Prostate gland (tissue), 2 donors: ENCODE measurements around the gene EWSR1. TPM values are rescaled to one million over a fixed set of nuclear protein-coding genes. Genes with fewer than 3 reads are reported as not detected.

Source experiments
- DNase-seq: peaks from one replicate; pipeline ENCODE4 v3.0.0-alpha.2; 2019; ENCODE audit warnings: low spot score
- H3K27ac ChIP-seq, 2 donors: fragments of 200-600 bp; sonication (generic); 2 replicates each; pipeline ENCODE4 v1.5.1; 2017 to 2019
- H3K27me3 ChIP-seq: fragments of 200-600 bp; sonication (generic); replicated peaks from 2 replicates; pipeline ENCODE4 v1.5.1; 2019; ENCODE audit not compliant: insufficient read depth
- H3K36me3 ChIP-seq, 2 donors: fragments of 200-600 bp; sonication (generic); 1 replicate in 1 of 2; 2 replicates in 1 of 2; pipeline versions ENCODE4 v1.5.1 to v1.8.1; 2017 to 2019
- H3K4me1 ChIP-seq: fragments of 200-600 bp; sonication (generic); replicated peaks from 2 replicates; pipeline ENCODE4 v1.5.1; 2019
- H3K4me3 ChIP-seq, 2 donors: fragments of 200-600 bp; sonication (generic); 2 replicates each; pipeline ENCODE4 v1.5.1; 2017 to 2019
- H3K9me3 ChIP-seq: fragments of 200-600 bp; sonication (generic); 2 replicates; pipeline ENCODE4 v1.5.1; 2017
- POLR2A ChIP-seq: fragments of 450-650 bp; IDR thresholded peaks from one replicate; pipeline ENCODE4 v1.6.1; 2016; ENCODE audit warnings: antibody characterized with exemption, mild to moderate bottlenecking
- POLR2AphosphoS5 ChIP-seq: sonication (generic); formaldehyde crosslinking; IDR thresholded peaks from one replicate; pipeline ENCODE4 v1.6.1; 2017; ENCODE audit warnings: antibody characterized with exemption
- WGBS: methylation state at CpG from one replicate; pipeline ENCODE4 v1.1.5; 2018; 5-methylcytosine and 5-hydroxymethylcytosine counted together
- intact Hi-C: fragments of 100-400 bp; cut with DNase I; formaldehyde crosslinking; loops from one replicate; pipeline ENCODE4 v1.14.2; 2022
- total RNA-seq, 2 donors: library from RNA; depleted of rRNA; stranded (reverse); fragments of >200 nt; gene quantifications; one replicate each; pipeline ENCODE4 v1.1.0, GENCODE V29; 2016
- TF ChIP-seq, protein P1 (sequence below), 4 experiments: fragments of 200-600 bp in 2 of 4; fragments of 450-650 bp in 2 of 4; sonication (generic) in 2 of 4; IDR thresholded peaks; 1 replicate in 3 of 4; 2 replicates in 1 of 4; pipeline ENCODE4 v1.5.1; 2016 to 2019; ENCODE audit warnings: antibody characterized with exemption in 4 of 4, mild to moderate bottlenecking in 2 of 4, moderate library complexity in 2 of 4

Gene EWSR1
- total RNA-seq, 2 donors from 2014 or later, result 181 to 213 TPM

DNA sequence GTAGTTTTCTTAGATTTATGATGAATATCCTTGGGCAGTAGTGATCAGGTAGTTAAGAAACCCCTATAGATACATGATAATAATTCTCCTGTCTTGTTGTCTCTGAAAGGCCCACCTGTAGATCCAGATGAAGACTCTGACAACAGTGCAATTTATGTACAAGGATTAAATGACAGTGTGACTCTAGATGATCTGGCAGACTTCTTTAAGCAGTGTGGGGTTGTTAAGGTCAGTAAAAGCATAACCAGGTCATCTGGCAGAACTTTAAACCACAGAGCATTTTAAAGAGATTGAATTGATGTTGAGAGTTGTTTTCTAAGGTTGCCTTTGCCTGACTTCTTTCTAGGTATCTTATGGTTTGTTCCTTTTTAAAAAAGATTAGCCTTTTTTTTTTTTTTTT is 24.3 kb downstream of the EWSR1 start:
- Histone ChIP-seq H3K27me3 (no peaks in the 10 kb centered on the region), H3K36me3 (peaks cover 18 to 26% of the 10 kb centered on the region in 2 donors), H3K27ac (no peak overlapping the region), H3K9me3 (no peaks in the 10 kb centered on the region), H3K4me1 (peaks cover 11% of the 10 kb centered on the region), H3K4me3 (no peak overlapping the region)
- no peak for DNase-seq
- TF ChIP-seq POLR2AphosphoS5, result no peak
- TF ChIP-seq POLR2A, result no peak
- TF ChIP-seq, protein P1, sequence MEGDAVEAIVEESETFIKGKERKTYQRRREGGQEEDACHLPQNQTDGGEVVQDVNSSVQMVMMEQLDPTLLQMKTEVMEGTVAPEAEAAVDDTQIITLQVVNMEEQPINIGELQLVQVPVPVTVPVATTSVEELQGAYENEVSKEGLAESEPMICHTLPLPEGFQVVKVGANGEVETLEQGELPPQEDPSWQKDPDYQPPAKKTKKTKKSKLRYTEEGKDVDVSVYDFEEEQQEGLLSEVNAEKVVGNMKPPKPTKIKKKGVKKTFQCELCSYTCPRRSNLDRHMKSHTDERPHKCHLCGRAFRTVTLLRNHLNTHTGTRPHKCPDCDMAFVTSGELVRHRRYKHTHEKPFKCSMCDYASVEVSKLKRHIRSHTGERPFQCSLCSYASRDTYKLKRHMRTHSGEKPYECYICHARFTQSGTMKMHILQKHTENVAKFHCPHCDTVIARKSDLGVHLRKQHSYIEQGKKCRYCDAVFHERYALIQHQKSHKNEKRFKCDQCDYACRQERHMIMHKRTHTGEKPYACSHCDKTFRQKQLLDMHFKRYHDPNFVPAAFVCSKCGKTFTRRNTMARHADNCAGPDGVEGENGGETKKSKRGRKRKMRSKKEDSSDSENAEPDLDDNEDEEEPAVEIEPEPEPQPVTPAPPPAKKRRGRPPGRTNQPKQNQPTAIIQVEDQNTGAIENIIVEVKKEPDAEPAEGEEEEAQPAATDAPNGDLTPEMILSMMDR (IDR thresholded peaks at IDR 0.05), result no peak
- intact Hi-C loops, result no loop called here

DNA sequence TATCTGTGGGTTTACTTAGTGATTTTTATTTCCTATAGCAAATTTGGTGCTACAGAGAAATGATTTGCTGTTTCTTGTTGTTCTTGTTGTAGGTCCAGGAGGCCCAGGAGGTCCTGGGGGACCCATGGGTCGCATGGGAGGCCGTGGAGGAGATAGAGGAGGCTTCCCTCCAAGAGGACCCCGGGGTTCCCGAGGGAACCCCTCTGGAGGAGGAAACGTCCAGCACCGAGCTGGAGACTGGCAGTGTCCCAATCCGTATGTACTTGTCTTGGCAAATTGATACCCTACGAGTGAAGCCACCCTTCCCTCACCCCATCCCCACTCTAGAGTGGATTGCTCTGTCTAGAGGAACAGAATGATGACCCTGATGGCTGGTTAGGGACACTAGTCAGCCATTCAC is 30.6 kb downstream of the EWSR1 start:
- Histone ChIP-seq H3K4me1 (peaks cover 5% of the 10 kb centered on the region), H3K36me3 (peaks cover 24 to 29% of the 10 kb centered on the region in 2 donors), H3K4me3 (no peak overlapping the region), H3K27ac (no peak overlapping the region), H3K27me3 (no peaks in the 10 kb centered on the region), H3K9me3 (no peaks in the 10 kb centered on the region)
- TF ChIP-seq POLR2A (no peak), POLR2AphosphoS5 (no peak)
- TF ChIP-seq, protein P1 (IDR thresholded peaks at IDR 0.05), result no peak
- 86% methylated on average over 8 of the region's 8 CpGs for WGBS
- intact Hi-C loops, result no loop called here
- DNase-seq, result no peak

DNA sequence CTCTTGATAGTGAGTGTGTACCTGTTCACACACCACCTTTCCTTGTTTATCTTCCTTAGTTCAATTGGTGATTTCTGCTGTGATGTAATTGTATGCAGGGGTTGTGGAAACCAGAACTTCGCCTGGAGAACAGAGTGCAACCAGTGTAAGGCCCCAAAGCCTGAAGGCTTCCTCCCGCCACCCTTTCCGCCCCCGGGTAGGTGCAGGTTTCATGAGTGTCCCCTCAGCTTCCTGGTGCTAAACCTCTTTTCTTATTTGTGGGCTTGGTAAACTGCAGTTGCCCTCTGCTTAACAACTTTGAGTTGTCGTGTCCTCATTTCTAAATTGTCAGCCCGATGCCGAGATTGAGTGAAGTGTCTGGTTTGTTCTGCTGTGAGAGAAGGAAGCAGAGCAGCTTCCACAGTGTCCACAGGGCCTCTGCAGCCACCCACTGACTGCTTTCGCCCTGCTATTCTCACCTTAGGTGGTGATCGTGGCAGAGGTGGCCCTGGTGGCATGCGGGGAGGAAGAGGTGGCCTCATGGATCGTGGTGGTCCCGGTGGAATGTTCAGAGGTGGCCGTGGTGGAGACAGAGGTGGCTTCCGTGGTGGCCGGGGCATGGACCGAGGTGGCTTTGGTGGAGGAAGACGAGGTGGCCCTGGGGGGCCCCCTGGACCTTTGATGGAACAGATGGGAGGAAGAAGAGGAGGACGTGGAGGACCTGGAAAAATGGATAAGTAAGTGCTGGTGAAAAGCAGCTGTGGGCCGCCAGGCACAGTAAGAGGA is 31.2 kb downstream of the EWSR1 start:
- DNase-seq, result no peak
- 91% methylated on average over 19 of the region's 19 CpGs for WGBS
- H3K9me3 ChIP-seq, result no peaks in the 10 kb centered on the region
- intact Hi-C loops, result no loop called here
- H3K36me3 ChIP-seq, result peaks cover 24 to 29% of the 10 kb centered on the region in 2 donors
- TF ChIP-seq POLR2AphosphoS5, result no peak
- TF ChIP-seq POLR2A, result no peak
- TF ChIP-seq, protein P1 (IDR thresholded peaks at IDR 0.05), result no peak
- H3K27ac ChIP-seq, result no peak overlapping the region
- H3K4me1 ChIP-seq, result peaks cover 5% of the 10 kb centered on the region
- no peak overlapping the region for H3K4me3 ChIP-seq
- H3K27me3 ChIP-seq, result no peaks in the 10 kb centered on the region

DNA sequence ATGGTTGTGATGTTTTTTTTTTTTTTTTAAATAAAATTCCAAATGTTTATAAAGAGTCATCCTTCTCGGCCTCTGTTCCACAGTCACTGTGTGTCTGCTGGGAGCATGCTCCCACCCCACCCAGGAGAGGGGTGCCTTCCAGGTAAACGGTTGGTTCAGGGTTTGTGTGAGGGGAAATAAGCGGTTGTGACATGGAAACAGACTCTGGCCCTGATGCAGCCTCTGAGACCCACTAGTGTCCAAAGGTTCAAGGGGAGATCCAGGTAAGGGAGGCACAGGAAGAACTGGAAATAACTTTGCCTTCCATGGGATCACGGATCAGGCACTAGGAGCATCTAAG is 32.4 kb downstream of the EWSR1 start:
- Histone ChIP-seq H3K36me3 (peaks cover 21 to 24% of the 10 kb centered on the region in 2 donors), H3K9me3 (no peaks in the 10 kb centered on the region), H3K4me3 (no peak overlapping the region), H3K4me1 (peaks cover 5% of the 10 kb centered on the region), H3K27me3 (no peaks in the 10 kb centered on the region), H3K27ac (no peak overlapping the region)
- TF ChIP-seq POLR2AphosphoS5 (no peak), POLR2A (no peak)
- TF ChIP-seq, protein P1 (IDR thresholded peaks at IDR 0.05), result no peak
- 54% methylated on average over 4 of the region's 4 CpGs for WGBS
- intact Hi-C loops, result no loop called here
- no peak for DNase-seq

DNA sequence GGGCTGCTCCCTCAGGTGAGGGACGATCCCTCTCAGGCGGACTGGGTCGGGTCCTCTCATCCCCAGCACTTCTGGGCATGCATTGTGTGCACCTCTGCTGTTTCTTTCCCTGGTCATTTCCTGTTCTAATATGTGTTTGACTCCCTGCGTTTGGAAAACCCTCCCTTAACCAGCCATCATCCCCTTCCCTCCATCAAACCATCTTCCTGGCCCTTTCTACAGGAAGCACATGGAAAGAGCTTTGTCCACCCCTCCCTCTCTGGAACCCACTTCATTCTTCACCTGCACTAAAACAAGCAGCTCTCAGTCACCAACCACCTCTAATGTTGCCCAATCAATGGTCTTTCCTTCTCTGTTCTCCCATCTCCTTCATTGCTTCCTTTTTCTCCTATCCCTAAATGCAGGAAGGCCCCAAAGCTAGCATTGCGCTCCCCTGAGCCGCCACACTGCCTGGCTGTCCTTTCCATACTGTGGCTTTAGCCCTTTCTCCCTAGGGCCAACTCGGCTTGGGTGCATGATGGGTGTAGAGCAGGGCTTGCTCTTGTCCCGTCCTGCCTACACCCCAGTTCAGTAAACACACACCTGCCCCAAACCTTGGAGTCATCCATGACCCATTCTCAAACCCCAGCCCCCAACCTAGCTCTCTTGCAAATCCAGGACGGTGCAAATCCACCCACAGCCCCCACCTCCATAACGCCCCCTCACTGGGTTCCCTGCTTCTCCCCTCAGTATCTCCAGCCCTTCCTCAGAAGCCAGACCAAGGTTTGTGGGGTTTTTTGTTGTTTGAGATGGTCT is 32.9 kb downstream of the EWSR1 start:
- H3K27ac ChIP-seq, result no peak overlapping the region
- DNase-seq, result no peak

More for the DNA sequence above, 32.9 kb downstream of the EWSR1 start:
- TF ChIP-seq, protein P1 (IDR thresholded peaks at IDR 0.05), result no peak
- TF ChIP-seq POLR2A (no peak), POLR2AphosphoS5 (no peak)
- Histone ChIP-seq H3K36me3 (peaks cover 21 to 24% of the 10 kb centered on the region in 2 donors), H3K4me1 (peaks cover 5% of the 10 kb centered on the region), H3K27me3 (no peaks in the 10 kb centered on the region), H3K9me3 (no peaks in the 10 kb centered on the region), H3K4me3 (no peak overlapping the region)
- 61% methylated on average over 10 of the region's 10 CpGs for WGBS
- intact Hi-C loops, result no loop called here
